HL-60 (cell line): ENCODE results near the gene OTOA.
"Not testable (repeated sequence)": the region's sequence is repeated elsewhere in the genome, so short reads cannot be mapped to it uniquely, and the experiment has no call there.

Experiments
- DNase-seq, 2 experiments: peaks; one replicate each; pipeline ENCODE4 v3.0.0-alpha.2; 2010 to 2020; ENCODE audit warnings: low read depth in 1 of 2, low spot score in 1 of 2
- H3K27ac ChIP-seq: fragments of 250-450 bp; sonication (Bioruptor Pico); replicated peaks from 2 replicates; pipeline ENCODE4 v1.5.1; 2020; ENCODE audit warnings: mild to moderate bottlenecking, moderate library complexity
- H3K27me3 ChIP-seq: fragments of 250-450 bp; sonication (Bioruptor Pico); 2 replicates; pipeline ENCODE4 v1.5.1; 2021; ENCODE audit warnings: mild to moderate bottlenecking, moderate library complexity; ENCODE audit not compliant: insufficient read depth, poor library complexity, severe bottlenecking
- H3K4me3 ChIP-seq: replicated peaks from 2 replicates; pipeline ENCODE4 v1.5.1; 2011; ENCODE audit warnings: mild to moderate bottlenecking, control low read depth, low read length; ENCODE audit not compliant: insufficient read depth
- GABPA ChIP-seq: IDR thresholded peaks from 2 replicates; pipeline ENCODE4 v1.6.1; 2012; ENCODE audit warnings: low read depth
- POLR2AphosphoS5 ChIP-seq: IDR thresholded peaks from 2 replicates; pipeline ENCODE4 v1.6.1; 2012; ENCODE audit warnings: low read depth
- SPI1 ChIP-seq: IDR thresholded peaks from 2 replicates; pipeline ENCODE4 v1.6.1; 2012; ENCODE audit warnings: low read depth, mild to moderate bottlenecking, borderline replicate concordance
- TF ChIP-seq, protein P1 (sequence below): IDR thresholded peaks from one replicate; pipeline ENCODE4 v1.5.1; 2011; ENCODE audit warnings: low read length, control low read depth, inconsistent platforms; ENCODE audit not compliant: insufficient read depth
- TF ChIP-seq, protein P2 (sequence below): IDR thresholded peaks from 2 replicates; pipeline ENCODE4 v1.6.1; 2012; ENCODE audit warnings: low read depth; ENCODE audit not compliant: insufficient replicate concordance

Gene OTOA

GRCh38 chr16:21673469-21673868, 9.7 kb downstream of the OTOA start:
- Histone ChIP-seq H3K27ac (no peak overlapping the region), H3K27me3 (no peaks in the 10 kb centered on the region), H3K4me3 (no peak overlapping the region)
- TF ChIP-seq SPI1 (no peak), POLR2AphosphoS5 (no peak), GABPA (no peak)
- TF ChIP-seq, protein P1, sequence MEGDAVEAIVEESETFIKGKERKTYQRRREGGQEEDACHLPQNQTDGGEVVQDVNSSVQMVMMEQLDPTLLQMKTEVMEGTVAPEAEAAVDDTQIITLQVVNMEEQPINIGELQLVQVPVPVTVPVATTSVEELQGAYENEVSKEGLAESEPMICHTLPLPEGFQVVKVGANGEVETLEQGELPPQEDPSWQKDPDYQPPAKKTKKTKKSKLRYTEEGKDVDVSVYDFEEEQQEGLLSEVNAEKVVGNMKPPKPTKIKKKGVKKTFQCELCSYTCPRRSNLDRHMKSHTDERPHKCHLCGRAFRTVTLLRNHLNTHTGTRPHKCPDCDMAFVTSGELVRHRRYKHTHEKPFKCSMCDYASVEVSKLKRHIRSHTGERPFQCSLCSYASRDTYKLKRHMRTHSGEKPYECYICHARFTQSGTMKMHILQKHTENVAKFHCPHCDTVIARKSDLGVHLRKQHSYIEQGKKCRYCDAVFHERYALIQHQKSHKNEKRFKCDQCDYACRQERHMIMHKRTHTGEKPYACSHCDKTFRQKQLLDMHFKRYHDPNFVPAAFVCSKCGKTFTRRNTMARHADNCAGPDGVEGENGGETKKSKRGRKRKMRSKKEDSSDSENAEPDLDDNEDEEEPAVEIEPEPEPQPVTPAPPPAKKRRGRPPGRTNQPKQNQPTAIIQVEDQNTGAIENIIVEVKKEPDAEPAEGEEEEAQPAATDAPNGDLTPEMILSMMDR, result no peak
- TF ChIP-seq, protein P2, sequence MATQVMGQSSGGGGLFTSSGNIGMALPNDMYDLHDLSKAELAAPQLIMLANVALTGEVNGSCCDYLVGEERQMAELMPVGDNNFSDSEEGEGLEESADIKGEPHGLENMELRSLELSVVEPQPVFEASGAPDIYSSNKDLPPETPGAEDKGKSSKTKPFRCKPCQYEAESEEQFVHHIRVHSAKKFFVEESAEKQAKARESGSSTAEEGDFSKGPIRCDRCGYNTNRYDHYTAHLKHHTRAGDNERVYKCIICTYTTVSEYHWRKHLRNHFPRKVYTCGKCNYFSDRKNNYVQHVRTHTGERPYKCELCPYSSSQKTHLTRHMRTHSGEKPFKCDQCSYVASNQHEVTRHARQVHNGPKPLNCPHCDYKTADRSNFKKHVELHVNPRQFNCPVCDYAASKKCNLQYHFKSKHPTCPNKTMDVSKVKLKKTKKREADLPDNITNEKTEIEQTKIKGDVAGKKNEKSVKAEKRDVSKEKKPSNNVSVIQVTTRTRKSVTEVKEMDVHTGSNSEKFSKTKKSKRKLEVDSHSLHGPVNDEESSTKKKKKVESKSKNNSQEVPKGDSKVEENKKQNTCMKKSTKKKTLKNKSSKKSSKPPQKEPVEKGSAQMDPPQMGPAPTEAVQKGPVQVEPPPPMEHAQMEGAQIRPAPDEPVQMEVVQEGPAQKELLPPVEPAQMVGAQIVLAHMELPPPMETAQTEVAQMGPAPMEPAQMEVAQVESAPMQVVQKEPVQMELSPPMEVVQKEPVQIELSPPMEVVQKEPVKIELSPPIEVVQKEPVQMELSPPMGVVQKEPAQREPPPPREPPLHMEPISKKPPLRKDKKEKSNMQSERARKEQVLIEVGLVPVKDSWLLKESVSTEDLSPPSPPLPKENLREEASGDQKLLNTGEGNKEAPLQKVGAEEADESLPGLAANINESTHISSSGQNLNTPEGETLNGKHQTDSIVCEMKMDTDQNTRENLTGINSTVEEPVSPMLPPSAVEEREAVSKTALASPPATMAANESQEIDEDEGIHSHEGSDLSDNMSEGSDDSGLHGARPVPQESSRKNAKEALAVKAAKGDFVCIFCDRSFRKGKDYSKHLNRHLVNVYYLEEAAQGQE, result no peak
- DNase-seq, result no peak

DNA sequence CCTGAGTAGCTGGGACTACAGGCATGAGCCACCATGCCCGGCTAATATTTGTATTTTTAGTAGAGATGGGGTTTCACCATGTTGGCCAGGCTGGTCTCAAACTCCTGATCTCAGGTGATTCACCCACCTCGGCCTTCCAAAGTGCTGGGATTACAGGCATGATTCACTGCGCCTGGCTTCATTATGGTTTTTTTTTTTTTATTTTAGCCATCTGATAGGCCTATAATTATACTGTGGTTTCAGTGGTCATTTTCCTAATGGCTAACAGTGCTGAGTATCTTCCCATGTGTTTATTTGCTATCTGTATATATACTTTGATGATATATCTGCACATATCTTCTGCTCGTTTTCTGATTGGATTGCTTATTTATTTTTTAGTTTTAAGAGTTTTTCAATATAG, 10.7 kb downstream of the OTOA start:
- DNase-seq, H3K27me3 ChIP-seq, H3K27ac ChIP-seq, H3K4me3 ChIP-seq: not testable (repeated sequence)

- H3K27ac ChIP-seq, DNase-seq, H3K4me3 ChIP-seq, H3K27me3 ChIP-seq: not testable (repeated sequence)
Observed at GRCh38 chr16:21680714-21681113, 16.9 kb downstream of the OTOA start.

DNA sequence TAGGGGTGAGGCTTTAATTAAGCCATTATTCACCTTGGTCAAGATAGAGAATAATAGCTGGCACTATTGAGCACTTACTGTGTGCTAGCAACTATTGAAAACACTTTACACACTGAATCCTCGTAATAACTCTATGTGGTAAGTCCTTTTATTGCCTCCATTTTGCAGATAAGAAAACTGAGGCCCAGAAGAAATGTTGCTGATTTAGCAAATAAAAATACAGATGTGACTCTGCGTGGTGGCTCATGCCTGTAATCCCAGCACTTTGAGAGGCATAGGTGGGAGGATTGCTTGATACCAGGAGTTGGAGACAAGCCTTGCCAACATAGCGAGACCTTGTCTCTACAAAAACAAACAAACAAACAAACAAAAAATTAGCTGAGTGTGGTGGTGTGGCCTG, 19.4 kb downstream of the OTOA start:
- no peak for DNase-seq
- Histone ChIP-seq H3K27me3 (peaks cover 2% of the 10 kb centered on the region), H3K4me3 (no peak overlapping the region), H3K27ac (no peak overlapping the region)
- TF ChIP-seq POLR2AphosphoS5, result no peak
- no peak for TF ChIP-seq SPI1
- TF ChIP-seq, protein P2, result no peak
- TF ChIP-seq GABPA, result no peak
- TF ChIP-seq, protein P1, result no peak

GRCh38 chr16:21684199-21684598, 20.4 kb downstream of the OTOA start:
- TF ChIP-seq, protein P1, result peak; percentile 33
- TF ChIP-seq GABPA (no peak), SPI1 (no peak), POLR2AphosphoS5 (no peak)
- TF ChIP-seq, protein P2, result no peak
- Histone ChIP-seq H3K27ac (no peak overlapping the region), H3K4me3 (no peak overlapping the region), H3K27me3 (peaks cover 1% of the 10 kb centered on the region)
- no peak for DNase-seq
